HG03575 (cell line): Measurements from ENCODE around the gene ELMO1.

Experiments used
- ATAC-seq: cut with Tn5 transposase; IDR thresholded peaks from one replicate; pipeline ENCODE4 v1.9.1; 2021; ENCODE audit not compliant: unreplicated experiment, insufficient number of reproducible peaks, low FRiP score; ENCODE audit errors: extremely low read depth

The ELMO1 gene

DNA sequence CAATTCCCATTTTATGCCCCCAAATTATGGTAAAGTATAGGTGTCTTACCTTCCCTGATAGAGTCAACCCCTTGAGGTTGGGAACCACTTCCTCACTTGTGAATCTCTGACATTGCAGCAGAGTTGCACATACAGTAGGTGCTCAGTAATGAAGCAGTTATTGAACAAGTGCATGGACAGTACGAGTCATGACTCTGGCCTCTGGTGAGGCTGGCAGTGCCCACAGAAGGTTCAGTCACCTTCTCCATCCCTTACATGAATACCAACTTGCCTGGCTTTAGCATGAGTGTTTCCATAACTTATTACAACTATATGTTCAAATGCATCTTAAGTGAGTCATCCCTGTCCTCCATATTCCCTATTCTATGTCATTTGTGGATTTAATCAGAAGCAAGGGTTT lies 340.0 kb downstream of the ELMO1 start:
- no peak for ATAC-seq

DNA sequence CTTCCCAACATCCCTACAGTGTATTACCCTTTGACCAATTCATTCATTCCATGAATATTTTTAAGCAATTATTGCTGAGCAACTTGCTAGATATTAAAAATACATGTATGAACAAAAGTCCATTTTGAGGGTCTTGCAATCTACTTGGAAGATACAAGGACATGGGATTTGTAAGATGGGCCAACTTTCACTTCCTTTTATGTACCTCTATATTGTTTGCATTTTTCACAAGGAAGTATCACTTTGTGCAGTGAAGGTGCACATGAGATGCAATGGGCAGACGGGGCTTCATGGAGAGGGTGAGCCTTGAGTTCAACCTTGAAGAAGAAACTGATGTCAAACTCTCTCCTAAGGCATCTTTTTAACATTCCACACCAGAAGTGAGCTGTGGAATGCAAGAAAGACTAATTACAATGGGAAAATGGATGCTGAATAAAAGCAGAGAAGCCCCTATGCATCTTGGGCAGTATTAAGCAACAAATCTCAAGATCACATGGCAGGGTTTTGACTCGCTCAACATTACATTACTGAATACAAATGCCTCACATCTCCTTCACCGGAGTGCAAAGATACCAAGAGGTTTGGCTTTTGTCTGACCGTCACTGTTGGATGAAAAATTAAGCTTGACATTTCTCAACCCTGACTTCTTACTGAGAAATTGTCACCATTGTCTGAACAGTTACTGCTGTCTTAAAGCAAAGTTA lies 341.5 kb downstream of the ELMO1 start:
- no peak for ATAC-seq

- ATAC-seq: no peak
Measured at GRCh38 chr7:37105762-37106161, 342.9 kb downstream of the ELMO1 start.

DNA sequence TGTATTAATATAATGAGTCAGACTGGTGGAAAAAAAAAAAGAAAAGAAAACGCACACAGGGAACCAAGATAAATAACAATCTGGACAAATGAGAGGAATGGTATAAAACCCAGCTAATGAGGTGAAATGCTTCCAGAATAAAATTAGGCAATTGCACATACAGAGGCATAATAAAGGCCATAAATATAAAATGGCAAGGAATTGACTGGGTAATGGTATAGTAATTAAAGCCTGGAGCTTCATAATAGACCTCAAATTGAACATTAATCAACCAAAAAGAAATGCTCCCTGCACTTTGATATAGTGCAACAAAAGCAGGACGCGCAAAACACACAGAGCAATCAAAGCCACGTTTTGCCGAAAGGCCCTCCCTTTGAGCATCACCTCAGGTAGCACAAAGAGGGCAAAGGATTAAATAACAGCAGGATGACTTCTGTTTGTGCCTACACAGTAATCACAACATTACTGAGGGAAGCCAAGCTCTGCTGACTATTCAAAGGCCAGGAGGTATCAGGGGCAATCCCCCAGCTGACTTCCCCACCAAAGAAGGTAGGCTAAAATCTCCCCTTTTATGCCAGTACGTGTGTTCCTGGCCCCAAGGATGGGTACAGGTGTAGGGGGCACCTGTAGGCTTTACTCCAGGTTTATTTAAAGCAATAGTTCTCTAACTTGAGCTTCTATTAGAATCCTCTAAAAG lies 343.7 kb downstream of the ELMO1 start:
- no peak for ATAC-seq

- ATAC-seq: no peak
Measured at GRCh38 chr7:37102518-37103137, 346.0 kb downstream of the ELMO1 start.

DNA sequence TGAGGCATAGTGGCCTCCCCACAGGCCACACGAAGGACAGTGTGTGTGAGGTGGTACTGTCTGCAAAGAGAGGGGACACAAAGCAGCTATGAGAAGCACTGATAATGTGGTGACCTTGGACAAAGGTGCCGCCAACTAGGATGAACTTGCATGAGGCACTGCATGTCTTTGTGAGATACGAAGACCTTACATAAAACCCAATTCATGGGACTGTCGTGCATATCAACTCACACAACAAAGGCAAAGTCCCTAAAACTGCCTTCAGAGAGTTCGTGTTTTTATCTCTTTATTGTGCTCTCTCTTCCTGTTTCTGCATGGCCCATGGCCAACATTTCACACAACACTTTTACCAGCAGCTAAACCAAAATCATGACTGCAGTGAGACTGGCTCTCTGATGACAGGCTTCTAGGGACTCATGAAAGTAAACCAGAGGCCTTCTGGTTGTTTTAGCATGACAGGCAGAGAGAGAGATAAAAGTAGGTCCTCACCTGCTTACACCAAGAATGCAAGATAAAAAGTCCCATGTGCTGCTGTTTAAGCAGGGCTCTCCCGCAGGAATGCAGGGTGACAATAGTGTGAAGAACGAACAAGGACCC lies 347.8 kb downstream of the ELMO1 start:
- ATAC-seq: no peak

DNA sequence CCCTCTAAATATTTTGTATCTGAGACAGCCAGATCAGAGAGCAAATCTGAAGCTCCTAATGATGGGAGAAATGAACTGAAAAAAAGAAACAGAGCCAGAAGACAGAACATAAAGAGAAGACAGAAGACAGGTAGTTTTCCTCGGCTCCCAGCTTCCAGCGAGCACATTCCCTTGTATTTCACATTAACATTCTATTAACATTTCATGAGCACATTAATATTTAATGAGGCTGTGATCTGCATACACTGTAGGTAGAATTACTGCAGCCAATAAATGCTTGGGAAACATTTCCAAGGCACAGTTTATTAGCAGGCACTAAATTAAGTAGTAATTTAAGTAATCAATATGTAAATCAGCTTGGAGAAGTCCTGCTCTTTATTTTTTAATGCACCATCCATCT lies 349.9 kb downstream of the ELMO1 start:
- no peak for ATAC-seq

DNA sequence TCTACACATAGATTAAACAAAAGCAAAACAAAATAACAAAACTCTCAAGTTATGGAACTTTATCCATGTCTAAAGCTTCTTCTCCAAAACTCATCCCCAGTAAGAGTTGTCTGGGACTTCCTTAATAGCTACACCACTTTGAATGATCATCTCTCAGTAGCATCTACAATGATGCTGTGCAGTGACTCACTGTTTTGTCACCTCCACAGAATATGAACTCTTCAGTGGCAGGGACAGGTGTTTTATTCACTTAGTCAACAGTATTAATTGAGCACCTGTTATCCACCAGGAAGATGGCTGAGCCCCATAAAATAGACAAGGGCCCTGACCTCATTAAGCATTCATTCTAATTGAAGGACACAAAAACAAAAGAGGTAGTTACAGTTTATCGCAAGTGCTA lies 350.7 kb downstream of the ELMO1 start:
- no peak for ATAC-seq

GRCh38 chr7:37097276-37097675 lies 351.4 kb downstream of the ELMO1 start:
- ATAC-seq: no peak

GRCh38 chr7:37096341-37096740 lies 352.3 kb downstream of the ELMO1 start:
- ATAC-seq: no peak

- no peak for ATAC-seq
Measured at GRCh38 chr7:37095122-37095521, 353.5 kb downstream of the ELMO1 start.

DNA sequence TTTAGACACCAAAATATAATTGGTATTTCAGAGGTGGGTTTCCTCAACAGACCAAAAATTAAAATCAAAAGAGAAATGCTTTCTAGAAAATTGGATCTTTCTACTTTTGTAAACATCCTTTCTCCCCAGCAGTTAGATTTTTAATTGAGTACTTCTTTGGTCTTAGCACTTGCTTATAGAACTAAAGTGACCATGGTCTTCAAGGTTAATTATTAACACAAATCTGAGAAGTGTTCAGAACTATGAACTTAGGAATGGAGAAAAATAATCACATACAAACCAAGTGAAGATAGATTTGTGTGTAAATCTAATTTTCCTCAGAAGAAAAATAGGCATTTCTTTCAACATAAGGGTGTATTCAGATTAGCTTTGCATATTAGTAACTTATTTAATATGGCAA lies 355.4 kb downstream of the ELMO1 start:
- ATAC-seq: no peak

- no peak for ATAC-seq
Measured at GRCh38 chr7:37092548-37092947, 356.1 kb downstream of the ELMO1 start.

- ATAC-seq: no peak
Measured at GRCh38 chr7:37089972-37090371, 358.7 kb downstream of the ELMO1 start.

- no peak for ATAC-seq
Measured at GRCh38 chr7:37085600-37085999, 363.1 kb downstream of the ELMO1 start.

- ATAC-seq: no peak
Measured at GRCh38 chr7:37084303-37084702, 364.4 kb downstream of the ELMO1 start.

DNA sequence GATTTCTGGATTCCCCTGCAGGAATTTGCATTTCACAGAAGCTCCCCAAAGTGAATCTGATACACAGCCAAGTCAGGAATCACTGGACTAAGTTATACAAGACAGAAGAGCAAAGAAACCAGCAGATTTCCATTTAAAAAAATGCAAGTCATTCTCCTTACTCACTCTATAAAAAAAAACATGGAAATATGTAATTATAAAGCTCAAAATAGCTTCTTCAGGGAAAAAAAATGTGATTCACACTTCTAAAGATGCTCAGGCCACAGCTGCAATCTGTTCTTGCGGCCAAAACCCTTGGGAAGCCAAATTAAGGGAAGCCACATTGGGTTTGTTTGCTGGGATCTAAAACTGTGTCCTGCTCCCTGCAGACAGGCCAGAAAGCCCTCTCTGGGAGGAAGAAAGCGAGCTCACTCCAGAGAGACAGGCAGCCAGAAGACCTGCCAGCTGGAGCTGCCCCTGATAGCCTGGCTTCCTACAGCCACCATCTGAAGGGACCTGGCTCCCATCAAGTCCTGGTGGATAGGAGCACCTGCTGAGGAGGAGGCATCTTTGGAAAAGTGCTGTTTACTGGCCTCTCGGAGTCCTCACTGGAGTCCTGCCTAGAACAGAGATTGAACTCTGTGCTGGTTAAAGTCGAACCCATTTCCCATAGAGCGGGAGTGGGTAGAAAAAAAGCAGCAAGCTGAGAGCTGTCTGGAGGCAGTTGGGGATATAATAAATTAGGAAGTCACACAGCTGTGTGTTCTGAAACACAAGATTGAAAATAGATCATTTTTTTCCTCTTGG lies 365.2 kb downstream of the ELMO1 start:
- no peak for ATAC-seq

- no peak for ATAC-seq
Measured at GRCh38 chr7:37081436-37081835, 367.2 kb downstream of the ELMO1 start.

GRCh38 chr7:37079420-37079819 lies 369.2 kb downstream of the ELMO1 start:
- ATAC-seq: no peak
